HG03460 (cell line): Measurements from ENCODE around the gene BTBD19.
"Not testable (repeated sequence)": the region's sequence is repeated elsewhere in the genome, so short reads cannot be mapped to it uniquely, and the experiment has no call there.

Experiments used
- ATAC-seq: cut with Tn5 transposase; IDR thresholded peaks from one replicate; pipeline ENCODE4 v1.9.1; 2021; ENCODE audit not compliant: unreplicated experiment

Gene BTBD19

GRCh38 chr1:44787506-44787905 lies 20.8 kb upstream of the BTBD19 start:
- ATAC-seq: no peak

- no peak for ATAC-seq
Observed at GRCh38 chr1:44788120-44788860, 20.0 kb upstream of the BTBD19 start, which contains the start of gene BEST4. Gene BEST4 (minus strand): TSS chr1:44788170. CDS start chr1:44787705, 465 bp downstream.

GRCh38 chr1:44790968-44791801 lies 17.1 kb upstream of the BTBD19 start:
- no peak for ATAC-seq

GRCh38 chr1:44792736-44793502 lies 15.4 kb upstream of the BTBD19 start:
- ATAC-seq: no peak

GRCh38 chr1:44797886-44798285 lies 10.4 kb upstream of the BTBD19 start:
- not testable (repeated sequence) for ATAC-seq

- no peak for ATAC-seq
Observed at GRCh38 chr1:44798481-44799365, 9.6 kb upstream of the BTBD19 start.

GRCh38 chr1:44799770-44800584 lies 8.3 kb upstream of the BTBD19 start, which contains the start of gene PLK3:
Gene PLK3 (plus strand): TSS chr1:44800377. CDS start chr1:44800464, 87 bp downstream.
- peak; percentile 85 for ATAC-seq

- ATAC-seq: no peak
Observed at GRCh38 chr1:44801491-44802305, 6.6 kb upstream of the BTBD19 start.

GRCh38 chr1:44802306-44803061 lies 5.8 kb upstream of the BTBD19 start:
- no peak for ATAC-seq

- ATAC-seq: no peak
Observed at GRCh38 chr1:44803062-44803311, 5.3 kb upstream of the BTBD19 start.

GRCh38 chr1:44803312-44804095 lies 4.8 kb upstream of the BTBD19 start:
- ATAC-seq: no peak

- ATAC-seq: no peak
Observed at GRCh38 chr1:44805311-44806024, 2.9 kb upstream of the BTBD19 start.

- no peak for ATAC-seq
Observed at GRCh38 chr1:44806025-44806703, 2.2 kb upstream of the BTBD19 start.

- no peak for ATAC-seq
Observed at GRCh38 chr1:44806704-44807363, 1.5 kb upstream of the BTBD19 start, which contains the start of gene DYNLT4. Gene DYNLT4 (minus strand): TSS chr1:44807351. CDS start chr1:44806668, 683 bp downstream.

GRCh38 chr1:44807364-44808062 lies 810 bp upstream of the BTBD19 start:
- no peak for ATAC-seq
